Daoy (cell line): ENCODE data around the gene ZNF672. TPM values are rescaled to one million over a fixed set of nuclear protein-coding genes. Genes with fewer than 3 reads are reported as not detected.
"Not testable (repeated sequence)": the region's sequence is repeated elsewhere in the genome, so short reads cannot be mapped to it uniquely, and the experiment has no call there.

Experiments
- DNase-seq: peaks from one replicate; pipeline ENCODE4 v3.0.0-alpha.2; 2015; ENCODE audit warnings: low read depth
- total RNA-seq: library from RNA; depleted of rRNA; stranded (reverse); fragments of >200 nt; shearing (Covaris generic); gene quantifications from 2 replicates; pipeline ENCODE4 v1.2.3, GENCODE V29; 2014; rRNA removed

The ZNF672 gene
- total RNA-seq, 1 experiment from 2014 or later: 20.2 TPM

- no peak for DNase-seq
These were observed 48.3 kb downstream of the ZNF672 start for GRCh38 chr1:248886237-248886895.

- DNase-seq: not testable (repeated sequence)
These were observed 51.9 kb downstream of the ZNF672 start for GRCh38 chr1:248889914-248890243.

- no peak for DNase-seq
These were observed 52.8 kb downstream of the ZNF672 start for GRCh38 chr1:248890549-248891498.

- no peak for DNase-seq
These were observed 53.7 kb downstream of the ZNF672 start for GRCh38 chr1:248891758-248892157.

- no peak for DNase-seq
These were observed 54.6 kb downstream of the ZNF672 start for GRCh38 chr1:248892590-248892989.

GRCh38 chr1:248894837-248895236 is 56.8 kb downstream of the ZNF672 start:
- DNase-seq: no peak

GRCh38 chr1:248897412-248898337 is 59.7 kb downstream of the ZNF672 start:
- no peak for DNase-seq

Other genes starting within 250 kb of the ZNF672 start
- gene OR2T10, start 240.5 kb upstream of the ZNF672 start, total RNA-seq: not detected in 2 replicates
- gene OR2T11, start 203.1 kb upstream of the ZNF672 start, total RNA-seq: not detected in 2 replicates
- gene OR2T35, start 192.9 kb upstream of the ZNF672 start, total RNA-seq: not detected in 2 replicates
- not detected in 2 replicates for gene OR2T27, start 182.7 kb upstream of the ZNF672 start, total RNA-seq
- gene OR14I1, start 135.5 kb upstream of the ZNF672 start, total RNA-seq: not detected in 2 replicates
- 0.51 and 1.1 TPM in 2 replicates for gene LYPD8, start 82.5 kb upstream of the ZNF672 start, total RNA-seq
- gene SH3BP5L, start 12.3 kb upstream of the ZNF672 start, total RNA-seq: 16.7 and 23.8 TPM in 2 replicates
- 22.1 and 46.6 TPM in 2 replicates for gene ZNF692, start 20.9 kb downstream of the ZNF672 start, total RNA-seq
- 7.0 and 7.9 TPM in 2 replicates for gene PGBD2, start 68.0 kb downstream of the ZNF672 start, total RNA-seq